HG03432 (cell line): ENCODE measurements around the gene PROZ.
"Not testable (repeated sequence)": the region's sequence is repeated elsewhere in the genome, so short reads cannot be mapped to it uniquely, and the experiment has no call there.

Experiments
- ATAC-seq: cut with Tn5 transposase; IDR thresholded peaks from one replicate; pipeline ENCODE4 v1.9.1; 2021; ENCODE audit warnings: mild to moderate bottlenecking, moderate library complexity; ENCODE audit not compliant: unreplicated experiment

PROZ gene

GRCh38 chr13:113155201-113155600, 3.2 kb upstream of the PROZ start:
- ATAC-seq = no peak

GRCh38 chr13:113155982-113156655, 2.3 kb upstream of the PROZ start:
- no peak for ATAC-seq

- ATAC-seq = no peak
These were observed 1.1 kb upstream of the PROZ start for GRCh38 chr13:113157206-113157928.

GRCh38 chr13:113158946-113159345, 498 bp downstream of the PROZ start:
- no peak for ATAC-seq

- no peak for ATAC-seq
These were observed 1.3 kb downstream of the PROZ start for GRCh38 chr13:113159701-113160100.

GRCh38 chr13:113160983-113161382, 2.5 kb downstream of the PROZ start:
- no peak for ATAC-seq

GRCh38 chr13:113161433-113161832, 3.0 kb downstream of the PROZ start:
- ATAC-seq = no peak

- ATAC-seq = not testable (repeated sequence)
These were observed 3.5 kb downstream of the PROZ start for GRCh38 chr13:113161975-113162374.

GRCh38 chr13:113162783-113163685, 4.6 kb downstream of the PROZ start:
- ATAC-seq = no peak

- ATAC-seq = no peak
These were observed 6.0 kb downstream of the PROZ start for GRCh38 chr13:113164492-113164891.

- no peak for ATAC-seq
These were observed 7.8 kb downstream of the PROZ start for GRCh38 chr13:113166266-113166665.

- no peak for ATAC-seq
These were observed 8.2 kb downstream of the PROZ start for GRCh38 chr13:113166681-113167080.

GRCh38 chr13:113167155-113167554, 8.7 kb downstream of the PROZ start:
- ATAC-seq = no peak

- ATAC-seq = no peak
These were observed 9.1 kb downstream of the PROZ start for GRCh38 chr13:113167575-113167974.

- ATAC-seq = no peak
These were observed 9.8 kb downstream of the PROZ start for GRCh38 chr13:113168211-113168610.

GRCh38 chr13:113169277-113170272, 11.1 kb downstream of the PROZ start:
- no peak for ATAC-seq

GRCh38 chr13:113170511-113170910, 12.1 kb downstream of the PROZ start:
- ATAC-seq = no peak

- no peak for ATAC-seq
These were observed 13.0 kb downstream of the PROZ start for GRCh38 chr13:113171250-113172125.

GRCh38 chr13:113172419-113172926, 14.0 kb downstream of the PROZ start:
- no peak for ATAC-seq
